ENCODE data around the gene ZSWIM7. TPM values are rescaled to one million over a fixed set of nuclear protein-coding genes. Genes with fewer than 3 reads are reported as not detected.

The ZSWIM7 gene
- total RNA-seq, 1 experiment from 2014 or later: 37.8 TPM

- Histone ChIP-seq H4K91ac (ENCODE audit: insufficient read length, low read depth, low read length) (no peak overlapping the region), H2BK15ac (ENCODE audit: low read depth, low read length) (no peak overlapping the region), H3T11ph (ENCODE audit: low read length) (no peak overlapping the region), H3K18ac (ENCODE audit: insufficient read length, low read depth, low read length) (no peak overlapping the region), H4K5ac (ENCODE audit: insufficient read length, low read depth, low read length) (no peak overlapping the region), H2AK5ac (ENCODE audit: insufficient read length, low read length) (no peak overlapping the region), H2AFZ (ENCODE audit: low read length) (no peak overlapping the region), H3K14ac (ENCODE audit: insufficient read depth, low read length) (no peak overlapping the region), H3K27me3 (ENCODE audit: insufficient read depth, low read length) (no peaks in the 10 kb centered on the region), H3K4me2 (ENCODE audit: insufficient read depth, insufficient read length, low read length) (peak overlapping the region; percentile 93), H4K8ac (replicated peaks; ENCODE audit: insufficient read length, low read depth, low read length) (no peak overlapping the region), H3K79me2 (ENCODE audit: insufficient read depth, low read length) (peaks cover 13% of the 10 kb centered on the region; the same call in 1 of the 2 replicates), H2BK12ac (ENCODE audit: insufficient read length, low read depth, low read length) (no peak overlapping the region), H3K9ac (ENCODE audit: extremely low read depth, insufficient read length, low read length) (no peak overlapping the region), H3K23ac (ENCODE audit: insufficient read length, low read depth, low read length) (no peak overlapping the region), H3K4ac (ENCODE audit: low read depth, low read length) (no peak overlapping the region), H2BK5ac (ENCODE audit: insufficient read length, low read length) (no peak overlapping the region), H3K23me2 (ENCODE audit: insufficient read length, low read depth, low read length, poor library complexity, severe bottlenecking) (peaks cover 7% of the 10 kb centered on the region), H4K20me1 (ENCODE audit: control insufficient read depth, insufficient read depth, insufficient read length) (no peaks in the 10 kb centered on the region), H3K79me1 (ENCODE audit: insufficient read depth, low read depth, low read length, poor library complexity, severe bottlenecking) (peaks cover 8% of the 10 kb centered on the region), H3K9me3 (ENCODE audit: control insufficient read depth, low read depth, low read length) (no peaks in the 10 kb centered on the region), H3K27ac (ENCODE audit: insufficient read length, low read depth, low read length) (no peak overlapping the region), H3K56ac (ENCODE audit: insufficient read length, low read depth, low read length) (no peak overlapping the region), H2BK120ac (ENCODE audit: low read depth, low read length, poor library complexity, severe bottlenecking) (no peak overlapping the region), H3K4me1 (ENCODE audit: insufficient read depth, low read length) (0 out of 2 replicates have a peak, but pooled peaks cover 4% of the 10 kb centered on the region), H2BK20ac (ENCODE audit: low read depth, low read length, poor library complexity, severe bottlenecking) (no peak overlapping the region)
- Mint-ChIP-seq H3K4me1 (peaks cover 13 to 16% of the 10 kb centered on the region in 2 experiments), H3K27me3 (ENCODE audit: low read depth) (no peaks in the 10 kb centered on the region), H3K4me3 (peak overlapping the region; percentile 92 to 96), H3K27ac (no peak overlapping the region), H3K9me3 (peaks cover 7 to 10% of the 10 kb centered on the region in 2 experiments), H3K36me3 (ENCODE audit: insufficient read depth in 1 of 3, low read depth in 3 of 3) (peaks cover 47 to 57% (median 56%) of the 10 kb centered on the region in 3 experiments)
- no peak for DNase-seq
- no peak for TF ChIP-seq CTCF (conservative IDR thresholded peaks at IDR 0.05)
Observed at GRCh38 chr17:16001226-16001897, 1.9 kb upstream of the ZSWIM7 start.
